Fibroblast of the conjunctiva (primary cell): ENCODE measurements around the gene SRL.
"Not testable (repeated sequence)": the region's sequence is repeated elsewhere in the genome, so short reads cannot be mapped to it uniquely, and the experiment has no call there.

ENCODE experiments used
- DNase-seq: peaks from one replicate; pipeline ENCODE4 v3.0.0-alpha.2; 2010; ENCODE audit warnings: low read depth

SRL gene

DNA sequence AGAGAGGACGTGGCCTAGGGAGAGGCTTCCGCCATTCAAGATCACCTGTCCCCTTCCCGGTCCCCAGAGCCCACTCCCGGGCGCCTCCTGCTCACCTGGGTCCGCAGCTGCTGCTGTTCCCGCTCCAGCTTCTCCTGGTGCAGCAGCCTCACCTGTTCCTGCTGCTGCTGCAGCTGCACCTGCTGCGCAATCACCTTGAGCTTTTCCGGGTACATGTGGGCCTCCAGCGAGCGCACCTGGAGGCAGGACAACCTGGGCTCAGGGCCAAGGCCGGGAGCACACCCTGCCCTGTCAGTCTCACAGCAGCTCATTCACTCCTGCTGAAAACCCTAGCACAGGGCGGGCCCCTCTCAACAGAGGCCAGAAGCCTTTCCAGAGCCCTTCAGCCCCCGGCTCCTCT is 18.5 kb upstream of the SRL start:
- no peak for DNase-seq

DNA sequence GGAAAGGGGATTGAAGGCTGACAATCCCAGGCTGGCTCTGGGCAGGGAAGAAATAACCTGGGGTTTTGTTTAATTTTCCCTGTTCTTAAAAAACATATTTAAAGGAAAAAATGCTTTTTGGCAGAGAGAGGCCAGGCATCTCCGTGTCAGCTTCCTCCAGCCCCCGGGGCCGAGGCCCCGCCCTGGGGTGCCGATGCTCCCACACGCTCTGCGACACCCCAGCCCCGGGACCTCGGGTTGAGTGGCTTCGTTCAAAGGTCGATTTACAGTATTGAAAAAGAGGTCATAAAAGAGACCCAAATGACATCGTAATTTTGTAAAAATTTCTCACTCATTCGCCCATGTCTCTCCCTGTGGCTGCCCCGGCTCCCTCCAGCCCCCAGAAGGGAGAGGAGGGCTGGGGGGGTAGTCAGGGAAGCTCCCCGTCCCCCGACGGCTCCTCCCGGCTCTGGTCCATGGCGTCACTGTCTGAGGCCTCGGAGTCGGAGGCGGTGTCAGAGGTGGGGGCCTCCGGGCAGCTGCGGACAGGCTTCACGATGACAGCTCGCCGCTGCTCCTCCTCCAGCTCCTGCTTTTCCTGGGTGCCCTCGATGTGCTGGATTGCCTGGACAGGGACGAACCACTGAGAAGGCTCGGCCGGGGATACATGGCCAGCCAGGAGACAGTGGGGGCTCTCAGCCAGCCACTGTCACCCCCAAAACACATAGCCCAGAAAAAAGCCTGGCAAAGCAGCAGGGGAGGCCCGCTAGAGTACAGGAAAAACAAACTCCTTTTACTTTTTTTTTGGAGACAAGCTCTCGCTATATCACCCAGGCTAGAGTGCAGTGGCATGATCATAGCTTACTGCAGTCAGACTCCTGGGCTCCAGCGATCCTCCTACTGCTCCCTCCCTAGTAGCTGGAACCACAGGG is 16.0 kb upstream of the SRL start:
- DNase-seq, result no peak

DNA sequence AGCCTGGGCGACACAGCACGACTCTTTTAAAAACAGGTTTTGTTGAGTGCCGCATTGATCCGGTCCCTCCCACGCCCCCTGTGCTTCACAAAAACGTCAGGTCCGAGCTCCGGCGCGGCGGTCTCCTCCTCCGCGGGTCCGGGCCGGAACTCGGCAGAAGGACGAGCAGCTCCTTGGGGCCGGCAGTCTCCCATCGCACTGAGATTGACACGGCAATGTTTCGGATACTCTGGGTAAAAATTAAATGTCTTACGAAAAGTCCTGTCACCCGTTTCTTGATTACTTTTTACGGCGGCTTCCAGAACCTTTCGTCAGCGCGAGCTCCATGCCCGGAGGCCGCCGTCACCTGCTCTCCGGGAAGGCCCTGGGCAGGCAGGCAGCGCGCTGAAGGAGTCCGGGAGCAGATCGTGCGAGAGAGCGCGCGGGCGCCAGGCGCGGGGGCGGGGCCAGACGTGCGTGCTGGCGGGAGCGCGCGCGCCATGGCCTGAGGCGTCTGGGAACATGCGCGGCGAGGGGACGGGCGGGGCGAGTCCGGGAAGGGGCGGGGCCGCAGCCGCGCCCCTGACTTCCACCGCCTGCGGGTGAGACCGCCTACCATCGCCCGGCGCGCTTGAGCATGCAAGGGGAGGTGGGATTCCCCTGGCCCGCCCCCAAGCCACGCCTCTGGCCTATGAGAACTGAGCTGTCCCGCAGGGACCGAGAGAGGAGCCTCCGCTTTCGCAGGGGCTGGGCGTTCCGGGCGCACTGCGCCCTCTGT is 11.7 kb upstream of the SRL start:
- peak; percentile 99 for DNase-seq

DNA sequence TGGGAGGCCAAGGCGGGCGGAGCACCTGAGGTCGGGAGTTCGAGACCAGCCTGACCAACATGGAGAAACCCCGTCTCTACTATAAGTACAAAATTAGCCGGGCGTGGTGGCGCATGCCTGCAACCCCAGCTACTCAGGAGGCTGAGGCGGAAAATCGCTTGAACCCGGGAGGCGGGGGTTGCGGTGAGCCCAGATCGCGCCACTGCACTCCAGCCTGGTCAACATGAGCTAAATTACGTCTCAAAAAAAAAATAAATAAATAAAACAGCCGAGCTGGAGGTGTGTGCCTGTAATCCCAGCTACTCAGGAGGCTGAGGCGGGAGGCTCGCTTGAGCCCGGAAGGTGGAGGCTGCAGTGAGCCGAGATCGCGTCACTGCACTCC is 11.1 kb upstream of the SRL start:
- DNase-seq, result not testable (repeated sequence)

DNA sequence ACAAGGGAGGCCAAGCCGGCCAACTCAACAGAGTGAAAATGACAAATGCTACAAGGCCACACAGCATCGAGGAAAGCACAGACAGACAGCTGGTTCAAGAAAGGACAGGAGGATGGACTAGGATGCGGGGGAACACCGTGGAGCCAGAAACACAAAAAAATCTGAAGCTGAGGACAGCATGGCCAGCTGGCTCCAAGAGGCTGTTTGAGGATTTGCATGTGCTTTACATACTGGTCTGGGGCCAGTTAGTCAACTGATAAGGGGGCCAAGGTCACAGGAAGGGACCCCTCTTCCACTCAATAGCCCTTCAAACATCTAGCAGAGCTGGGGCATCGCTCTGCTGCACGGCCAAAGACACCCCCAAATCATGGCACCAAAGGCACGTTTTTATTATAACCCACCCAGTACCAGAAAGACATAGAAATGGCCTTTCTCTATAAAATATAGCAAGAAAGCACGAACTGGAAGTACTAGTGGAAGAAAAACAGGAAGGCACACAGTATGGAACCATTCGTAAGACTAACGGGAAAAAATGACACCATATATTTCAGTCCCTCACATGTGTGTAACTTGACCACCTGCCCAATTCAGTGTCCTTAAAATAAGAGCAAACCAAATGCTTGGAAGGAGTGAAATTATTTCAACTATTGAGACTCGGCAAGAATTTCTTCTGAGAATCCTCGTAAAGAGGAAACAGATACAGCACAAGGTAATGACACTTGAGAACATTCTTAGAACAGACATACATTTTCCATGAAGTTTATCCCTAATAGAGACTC is 7.8 kb upstream of the SRL start:
- DNase-seq, result no peak

DNA sequence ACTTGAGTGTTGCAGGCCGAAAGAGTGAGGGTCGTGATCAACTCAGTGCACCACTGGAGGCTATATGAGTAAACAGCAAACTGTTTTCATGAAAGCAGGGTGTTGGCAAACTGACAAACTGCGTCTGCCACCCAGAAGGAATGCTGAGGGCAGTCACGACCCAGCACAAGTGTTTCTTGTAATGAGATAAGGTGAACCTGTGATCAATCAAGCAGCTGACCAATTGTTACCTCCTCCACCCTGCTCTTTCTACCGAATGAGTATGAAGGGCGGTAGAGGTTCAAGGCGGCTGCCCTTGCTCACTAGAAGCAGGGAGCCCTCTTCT is 5.5 kb upstream of the SRL start:
- DNase-seq, result no peak

DNA sequence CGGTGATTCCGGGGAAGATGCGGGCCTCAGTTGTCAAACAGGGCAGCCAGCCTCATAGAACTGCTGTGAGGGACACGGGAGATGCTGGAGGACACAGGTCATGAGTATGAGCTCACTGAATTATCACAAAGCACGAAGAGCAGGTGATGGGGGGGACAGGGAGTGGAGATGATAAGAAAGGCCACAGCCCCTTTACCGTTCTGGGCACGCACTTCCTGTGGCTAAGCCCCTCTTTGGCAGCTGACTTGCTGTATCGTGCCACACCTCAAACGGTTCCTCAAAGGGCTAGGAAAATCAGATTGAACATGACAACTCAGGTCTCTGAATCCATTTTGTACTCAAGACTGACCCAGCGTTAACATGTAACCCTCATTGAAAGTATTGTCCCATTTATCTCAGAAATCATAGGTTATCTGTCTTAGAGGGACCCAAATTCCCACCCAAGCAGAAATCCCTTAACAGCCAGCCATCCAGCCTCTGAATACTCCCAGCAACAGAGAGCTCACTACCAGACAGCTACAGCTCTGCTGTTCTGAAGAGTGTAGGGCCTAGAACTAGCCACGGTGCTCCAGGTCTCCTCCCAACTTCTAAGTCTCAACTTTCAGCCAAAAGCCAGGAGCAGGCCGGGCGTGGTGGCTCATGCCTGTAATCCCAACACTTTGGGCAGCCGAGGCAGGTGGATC is 5.0 kb upstream of the SRL start:
- no peak for DNase-seq

DNA sequence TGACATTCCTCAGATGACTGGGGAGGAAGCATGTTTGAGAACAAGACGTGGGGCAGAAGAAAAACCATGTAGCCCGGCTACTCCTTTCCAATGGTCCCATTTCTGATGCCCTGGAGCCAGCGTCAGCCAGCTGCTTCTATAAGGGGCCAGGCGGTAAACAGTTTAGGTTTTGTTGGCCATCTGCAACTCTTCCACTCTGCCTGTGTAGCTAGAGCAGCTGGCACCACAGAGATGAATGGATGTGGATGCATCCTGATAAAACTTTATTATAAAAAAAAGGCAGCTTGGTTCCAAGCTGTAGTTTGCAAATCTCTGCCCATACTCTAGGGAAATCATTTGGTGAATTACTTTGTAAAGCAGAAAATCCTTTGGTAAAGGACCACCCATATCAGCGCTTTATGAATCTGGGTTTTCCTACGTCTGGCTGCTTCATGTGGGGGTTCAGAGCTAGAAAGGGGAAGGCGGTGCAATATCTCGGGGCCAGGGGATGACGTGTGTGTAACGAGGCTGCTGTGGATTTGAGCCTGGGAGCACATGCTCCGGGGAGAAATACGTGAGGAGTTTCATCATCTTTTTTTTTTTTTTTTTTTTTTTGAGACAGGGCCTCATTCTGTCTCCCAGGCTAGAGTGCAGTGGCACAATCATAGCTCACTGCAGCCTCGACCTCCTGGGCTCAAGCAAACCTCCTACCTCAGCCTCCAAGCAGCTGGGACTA is 3.4 kb upstream of the SRL start:
- no peak for DNase-seq

DNA sequence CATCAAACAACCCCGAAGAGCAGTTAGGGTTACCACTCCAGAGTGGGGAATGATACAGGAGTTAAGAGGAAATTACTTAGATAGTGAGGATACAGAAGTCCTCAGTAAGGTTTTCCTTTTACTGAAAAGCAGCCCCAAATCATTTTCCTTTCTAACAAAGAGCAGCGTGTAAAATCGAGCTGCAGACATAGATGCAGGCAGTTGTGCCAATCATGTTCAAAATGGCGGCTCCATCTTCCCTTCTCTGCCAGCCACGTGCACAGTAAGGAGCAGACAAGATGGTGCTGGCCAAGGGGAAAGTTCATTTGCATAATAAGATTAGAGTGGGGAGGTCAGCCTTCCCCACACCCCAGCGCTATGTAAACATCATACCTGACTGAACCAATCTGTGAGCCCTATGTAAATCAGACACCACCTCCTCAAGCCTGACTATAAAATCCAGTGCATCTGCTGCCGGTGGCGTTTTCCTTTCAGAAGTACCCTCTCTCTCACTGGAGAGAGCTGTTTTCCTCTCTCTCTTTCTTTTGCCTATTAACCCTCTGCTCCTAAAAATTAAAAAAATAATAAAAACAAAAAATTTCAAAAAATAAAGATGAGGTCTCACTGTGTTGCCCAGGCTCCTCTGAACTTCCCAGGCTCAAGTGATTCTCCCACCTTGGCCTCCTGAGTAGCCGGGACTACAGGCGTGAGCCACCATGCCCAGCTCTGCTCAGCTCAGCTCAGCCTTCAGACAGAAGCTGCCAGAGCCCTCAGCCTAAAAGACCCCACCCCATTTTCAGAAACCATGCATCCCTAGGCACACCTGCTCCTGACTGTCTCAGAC is 2.6 kb upstream of the SRL start:
- peak; percentile 29 for DNase-seq

DNA sequence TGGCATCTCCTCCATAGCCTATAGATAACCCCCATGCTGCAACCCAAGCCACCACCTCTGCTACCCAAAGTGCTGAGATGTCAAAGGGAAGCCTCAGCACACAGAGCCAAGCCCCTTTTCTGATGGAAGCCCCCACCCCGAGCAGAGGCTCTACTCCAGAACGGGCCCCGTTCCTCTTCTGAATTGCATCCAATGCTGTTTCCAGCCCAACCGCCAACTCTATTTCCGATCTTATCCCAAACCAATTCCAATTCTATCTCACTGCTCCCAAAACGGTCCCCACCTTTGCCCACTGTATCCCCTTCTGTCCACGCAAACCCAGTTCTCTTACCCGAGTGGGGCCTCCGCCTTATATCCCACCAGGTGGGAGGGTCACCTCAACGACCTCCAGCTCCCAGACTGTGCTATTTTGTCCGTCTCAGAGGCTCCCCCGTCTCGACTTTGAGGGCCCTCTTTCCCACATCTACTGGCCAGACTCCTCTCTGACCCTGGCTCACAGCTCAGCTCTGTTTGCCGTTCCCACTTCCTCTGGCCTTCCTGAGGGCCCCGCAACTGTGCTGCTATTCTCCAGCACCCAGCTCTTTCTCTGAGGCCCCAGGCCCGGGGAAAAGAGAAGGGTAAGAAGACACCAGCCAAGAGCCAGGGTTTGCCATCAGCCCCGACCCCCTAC is 487 bp downstream of the SRL start:
- no peak for DNase-seq

DNA sequence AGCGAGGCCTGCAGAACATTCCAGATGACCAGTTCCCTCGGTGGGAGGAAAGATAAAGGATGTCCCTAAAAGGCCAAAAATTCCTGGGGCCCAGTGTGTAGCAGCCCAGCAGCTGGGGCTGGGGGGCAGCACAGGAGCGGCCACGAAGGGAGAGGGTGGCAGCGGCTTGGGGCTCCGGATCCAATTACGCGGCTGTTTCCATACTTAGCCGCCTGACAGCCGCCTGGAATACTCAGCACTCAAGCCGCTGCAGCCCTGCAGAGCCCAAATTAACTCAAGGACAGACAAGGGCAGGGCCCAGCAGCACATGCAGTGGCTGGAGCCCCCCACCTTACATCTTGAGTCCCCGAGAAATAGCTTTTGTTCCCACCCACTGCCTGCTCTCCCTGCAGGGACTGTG is 1.3 kb downstream of the SRL start:
- DNase-seq, result no peak

DNA sequence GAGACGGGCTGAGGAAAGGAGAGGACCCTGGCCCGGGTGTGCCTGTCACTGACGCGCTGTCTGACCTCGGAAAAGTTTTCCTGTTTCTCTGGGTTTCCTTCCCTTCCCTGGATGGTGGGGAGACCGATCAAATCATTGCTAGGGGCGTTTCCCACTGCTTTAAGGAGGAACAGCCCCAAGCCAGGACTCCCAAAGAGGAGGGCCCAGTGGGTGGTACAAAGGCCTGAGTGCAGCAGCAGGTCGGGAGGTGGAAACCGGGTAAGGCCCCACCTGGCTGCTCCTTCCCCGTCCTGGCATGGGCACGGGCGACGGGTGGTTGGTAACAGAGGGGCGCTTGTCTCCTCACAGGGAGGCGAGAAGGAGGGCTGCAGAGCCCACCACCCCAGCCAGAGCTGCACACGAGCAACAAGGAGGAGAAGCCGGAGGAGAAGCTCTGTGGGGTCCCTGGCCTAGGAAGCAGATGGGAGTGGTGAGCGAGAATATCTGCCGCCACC is 2.2 kb downstream of the SRL start:
- DNase-seq, result no peak

DNA sequence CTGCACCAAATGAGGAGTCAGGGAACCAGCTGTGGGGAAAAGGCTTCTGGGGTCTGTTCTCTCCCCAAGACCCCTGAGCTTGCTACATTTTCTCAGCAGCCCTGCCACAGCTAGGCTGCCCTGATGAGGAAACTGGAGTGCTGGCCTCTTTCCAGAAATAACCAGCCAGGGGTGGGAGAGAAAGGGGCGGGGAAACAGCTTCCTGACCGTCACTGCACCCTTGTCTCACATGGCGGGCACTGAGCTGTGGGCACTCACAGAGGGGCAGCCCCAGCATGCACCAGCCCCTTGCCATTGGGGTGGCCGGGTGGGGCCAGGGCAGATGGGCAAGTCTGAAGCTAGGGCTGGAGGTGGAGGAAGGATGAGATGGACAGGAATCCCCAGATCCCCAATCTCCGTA is 2.9 kb downstream of the SRL start:
- DNase-seq, result no peak

DNA sequence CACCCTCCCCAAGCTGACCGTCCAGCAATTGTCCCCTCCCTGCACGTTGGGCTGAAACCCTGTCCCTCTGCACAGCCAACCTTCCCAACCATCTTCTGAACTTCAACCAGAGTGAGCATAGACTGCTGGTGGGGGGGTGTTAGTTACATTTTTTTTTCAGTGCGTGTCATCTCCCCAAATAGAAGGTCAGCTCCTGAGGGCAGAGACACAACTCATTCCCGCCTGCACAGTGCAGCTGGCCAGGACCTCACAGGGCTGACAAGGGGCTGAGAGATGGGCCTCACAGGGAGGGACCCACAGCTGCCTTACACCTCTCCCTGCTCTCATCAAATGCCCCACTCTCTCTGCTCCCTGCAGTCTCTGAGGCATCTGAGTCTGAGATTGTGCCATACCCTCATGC is 8.4 kb downstream of the SRL start:
- DNase-seq, result no peak

DNA sequence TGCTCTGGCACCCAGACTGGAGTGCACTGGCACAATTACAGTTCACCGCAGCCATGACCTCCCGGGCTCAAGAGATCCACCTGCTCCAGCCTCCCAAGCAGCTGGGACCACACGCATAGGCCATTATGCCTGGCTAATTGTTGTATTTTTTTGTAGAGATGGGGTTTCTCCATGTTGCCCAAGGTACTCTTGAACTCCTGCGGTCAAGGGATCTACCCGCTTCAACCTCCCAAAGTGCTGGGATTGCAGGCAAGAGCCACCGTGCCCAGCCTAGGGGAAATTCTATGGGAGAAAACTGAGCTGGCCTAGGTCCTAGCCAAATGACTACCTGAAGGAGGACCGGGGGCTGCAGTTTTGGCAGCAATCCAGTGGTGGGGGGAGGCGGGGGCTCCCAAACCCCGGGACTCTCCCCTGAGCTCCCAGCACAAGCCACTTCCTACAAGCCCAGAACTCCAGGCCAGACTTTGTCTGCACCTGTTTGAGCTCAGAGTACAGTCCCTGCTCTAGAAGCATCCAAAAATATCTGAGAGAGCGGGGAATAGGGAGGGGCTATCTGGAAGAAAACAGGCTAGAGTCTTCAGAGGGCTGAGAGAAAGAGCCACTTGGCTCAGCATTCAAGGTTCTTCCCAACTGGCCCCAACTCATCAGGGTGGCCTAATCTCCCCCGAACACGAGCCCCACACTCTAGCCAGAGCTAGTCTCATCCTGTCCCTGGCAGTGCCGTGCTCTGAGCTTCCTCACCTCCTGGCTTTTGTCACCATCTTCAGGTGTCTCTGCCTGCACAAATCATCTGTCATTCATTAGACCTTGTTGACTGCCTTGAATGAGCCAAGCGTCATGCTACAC is 9.1 kb downstream of the SRL start:
- no peak for DNase-seq

DNA sequence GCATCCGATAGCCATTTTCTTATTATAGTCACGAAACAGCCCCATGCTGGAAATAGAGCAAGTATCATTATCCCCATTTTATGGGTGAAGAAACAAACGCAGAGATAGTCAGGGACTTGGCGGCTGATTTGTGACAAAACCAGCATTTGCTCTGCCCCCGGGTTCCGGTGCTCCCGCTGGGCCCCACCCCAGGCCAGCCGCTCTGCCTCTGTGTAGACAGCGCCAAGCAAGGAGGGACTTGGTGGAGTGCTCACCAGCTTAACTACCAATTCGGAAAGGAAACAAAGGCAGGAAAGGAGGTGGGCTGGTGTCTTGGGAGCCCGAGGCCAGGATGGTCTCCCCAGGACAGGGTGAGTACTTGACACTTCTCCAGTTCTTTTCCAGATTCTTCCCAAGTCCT is 10.0 kb downstream of the SRL start:
- no peak for DNase-seq

DNA sequence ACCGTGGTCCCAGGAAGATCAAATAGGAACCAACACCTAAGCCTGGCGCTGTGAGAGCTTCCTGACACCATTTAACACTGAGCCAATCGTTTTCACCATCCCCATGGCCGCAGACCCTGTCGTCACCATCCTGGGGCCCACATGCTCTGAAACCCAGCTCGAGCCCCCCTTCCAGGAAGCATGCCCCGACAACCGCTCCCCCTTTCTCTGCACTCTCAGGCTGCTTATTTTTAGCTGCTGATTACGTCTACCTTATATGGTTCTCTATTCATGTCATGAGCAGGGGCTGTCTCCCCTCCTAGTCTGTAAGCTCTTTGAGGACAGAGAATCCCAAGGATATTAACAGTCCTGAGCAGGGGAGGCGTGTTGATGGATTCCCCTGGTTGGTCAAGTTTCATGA is 10.5 kb downstream of the SRL start:
- DNase-seq, result no peak

DNA sequence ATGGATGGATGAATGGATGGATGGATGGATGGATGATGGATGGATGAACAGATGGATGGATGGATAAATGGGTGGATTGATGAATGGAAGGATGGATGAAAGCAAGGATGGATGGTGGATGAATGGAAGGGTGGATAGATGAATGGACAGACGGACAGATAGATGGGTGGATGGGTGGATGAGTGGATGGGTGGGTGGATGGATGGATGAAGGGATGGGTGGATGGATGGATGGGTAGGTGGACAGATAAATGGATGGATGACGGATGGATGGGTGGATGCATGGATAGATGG is 14.9 kb downstream of the SRL start:
- DNase-seq, result no peak
